Hematopoietic multipotent progenitor cell (in vitro differentiated cells): ENCODE results near the gene FERMT2. TPM values are rescaled to one million over a fixed set of nuclear protein-coding genes. Genes with fewer than 3 reads are reported as not detected.
"Not testable (repeated sequence)": the region's sequence is repeated elsewhere in the genome, so short reads cannot be mapped to it uniquely, and the experiment has no call there.

Source experiments
- DNase-seq, 3 donors: peaks; one replicate each; pipeline ENCODE4 v3.0.0-alpha.2; 2011 to 2015; ENCODE audit warnings: low read depth in 2 of 3, low spot score in 2 of 3
- total RNA-seq: library from RNA; depleted of rRNA; stranded (reverse); fragments of >200 nt; gene quantifications from one replicate; pipeline ENCODE4 v1.2.3, GENCODE V29; 2012

FERMT2 gene
- total RNA-seq, 1 donor, result under 0.01 TPM

GRCh38 chr14:52948039-52948438, 2.8 kb downstream of the FERMT2 start:
- DNase-seq, result no peak

GRCh38 chr14:52944254-52944653, 6.6 kb downstream of the FERMT2 start:
- no peak for DNase-seq

GRCh38 chr14:52939427-52939826, 11.4 kb downstream of the FERMT2 start:
- no peak for DNase-seq

GRCh38 chr14:52937869-52938268, 13.0 kb downstream of the FERMT2 start:
- DNase-seq, result no peak

- no peak for DNase-seq
These were observed 13.5 kb downstream of the FERMT2 start for GRCh38 chr14:52937306-52937705.

- DNase-seq, result no peak
These were observed 14.4 kb downstream of the FERMT2 start for GRCh38 chr14:52936437-52936836.

GRCh38 chr14:52935833-52936232, 15.0 kb downstream of the FERMT2 start:
- DNase-seq, result no peak

- no peak for DNase-seq
These were observed 16.1 kb downstream of the FERMT2 start for GRCh38 chr14:52934762-52935161.

GRCh38 chr14:52929192-52929807, 21.6 kb downstream of the FERMT2 start:
- no peak for DNase-seq

GRCh38 chr14:52926953-52927352, 23.9 kb downstream of the FERMT2 start:
- no peak for DNase-seq

- no peak for DNase-seq
These were observed 26.8 kb downstream of the FERMT2 start for GRCh38 chr14:52923902-52924575.

GRCh38 chr14:52922656-52923055, 28.2 kb downstream of the FERMT2 start:
- DNase-seq, result no peak

GRCh38 chr14:52922059-52922458, 28.8 kb downstream of the FERMT2 start:
- no peak for DNase-seq

- DNase-seq, result not testable (repeated sequence)
These were observed 30.4 kb downstream of the FERMT2 start for GRCh38 chr14:52920411-52920810.

GRCh38 chr14:52919971-52920370, 30.9 kb downstream of the FERMT2 start:
- no peak for DNase-seq

- DNase-seq, result peak; percentile 18 to 91 (median 75)
These were observed 32.4 kb downstream of the FERMT2 start for GRCh38 chr14:52918486-52918885.

GRCh38 chr14:52917735-52918134, 33.1 kb downstream of the FERMT2 start:
- no peak for DNase-seq

- no peak for DNase-seq
These were observed 36.6 kb downstream of the FERMT2 start for GRCh38 chr14:52914295-52914694.

GRCh38 chr14:52913271-52913670, 37.6 kb downstream of the FERMT2 start:
- DNase-seq, result no peak

GRCh38 chr14:52911904-52912303, 38.9 kb downstream of the FERMT2 start:
- DNase-seq, result no peak

- DNase-seq, result no peak
These were observed 40.3 kb downstream of the FERMT2 start for GRCh38 chr14:52910572-52910971.

- DNase-seq, result no peak
These were observed 42.9 kb downstream of the FERMT2 start for GRCh38 chr14:52907949-52908348.
